ENCODE results near the gene ST6GAL2. TPM values are rescaled to one million over a fixed set of nuclear protein-coding genes. Genes with fewer than 3 reads are reported as not detected.

The ST6GAL2 gene
- total RNA-seq, 1 donor from 2014 or later: not detected

- no peak for TF ChIP-seq CTCF (IDR thresholded peaks at IDR 0.05; ENCODE audit: insufficient read depth, low read length, severe bottlenecking)
- FAIRE-seq (no peak), DNase-seq (ENCODE audit: low read depth) (no peak)
- H3K27me3 ChIP-seq (ENCODE audit: control insufficient read depth, insufficient read depth, low read length): no peaks in the 10 kb centered on the region
- H3K4me3 ChIP-seq (ENCODE audit: low read depth, low read length): no peak overlapping the region
- no peaks in the 10 kb centered on the region for H3K36me3 ChIP-seq (ENCODE audit: control insufficient read depth, insufficient read depth, low read length)
Observed at GRCh38 chr2:106816974-106817373, 69.0 kb downstream of the ST6GAL2 start.

GRCh38 chr2:106812841-106813240 is 73.1 kb downstream of the ST6GAL2 start:
- no peaks in the 10 kb centered on the region for H3K36me3 ChIP-seq (ENCODE audit: control insufficient read depth, insufficient read depth, low read length)
- FAIRE-seq (no peak), DNase-seq (ENCODE audit: low read depth) (no peak)
- no peak for TF ChIP-seq CTCF (IDR thresholded peaks at IDR 0.05; ENCODE audit: insufficient read depth, low read length, severe bottlenecking)
- no peaks in the 10 kb centered on the region for H3K27me3 ChIP-seq (ENCODE audit: control insufficient read depth, insufficient read depth, low read length)
- H3K4me3 ChIP-seq (ENCODE audit: low read depth, low read length): no peak overlapping the region

DNA sequence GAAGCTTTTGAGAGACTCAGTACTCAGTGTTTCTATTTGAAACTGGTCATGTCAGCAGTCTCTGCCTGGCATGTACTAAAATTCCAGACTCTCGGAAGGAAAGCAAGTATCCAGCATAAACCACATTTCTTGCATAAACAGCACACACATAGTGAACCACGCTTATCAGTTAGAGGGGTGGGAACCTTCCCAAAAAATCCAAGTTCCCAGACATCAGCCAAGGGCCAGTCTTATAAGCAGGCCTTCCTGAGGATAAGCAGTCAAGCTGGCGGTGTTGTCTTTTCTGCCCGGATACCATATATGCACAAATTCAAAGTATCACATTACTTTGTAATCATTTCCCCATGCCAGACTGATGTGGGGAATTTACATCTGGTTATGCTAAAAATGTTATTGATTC is 73.6 kb downstream of the ST6GAL2 start:
- Histone ChIP-seq H3K4me3 (ENCODE audit: low read depth, low read length) (no peak overlapping the region), H3K27me3 (ENCODE audit: control insufficient read depth, insufficient read depth, low read length) (no peaks in the 10 kb centered on the region), H3K36me3 (ENCODE audit: control insufficient read depth, insufficient read depth, low read length) (no peaks in the 10 kb centered on the region)
- no peak for TF ChIP-seq CTCF (IDR thresholded peaks at IDR 0.05; ENCODE audit: insufficient read depth, low read length, severe bottlenecking)
- no peak for FAIRE-seq
- DNase-seq (ENCODE audit: low read depth): no peak

- TF ChIP-seq CTCF (IDR thresholded peaks at IDR 0.05; ENCODE audit: insufficient read depth, low read length, severe bottlenecking): no peak
- Histone ChIP-seq H3K27me3 (ENCODE audit: control insufficient read depth, insufficient read depth, low read length) (no peaks in the 10 kb centered on the region), H3K36me3 (ENCODE audit: control insufficient read depth, insufficient read depth, low read length) (no peaks in the 10 kb centered on the region), H3K4me3 (ENCODE audit: low read depth, low read length) (no peak overlapping the region)
- FAIRE-seq (no peak), DNase-seq (ENCODE audit: low read depth) (no peak)
Observed at GRCh38 chr2:106805716-106806115, 80.3 kb downstream of the ST6GAL2 start.

- no peak for TF ChIP-seq CTCF (IDR thresholded peaks at IDR 0.05; ENCODE audit: insufficient read depth, low read length, severe bottlenecking)
- H3K4me3 ChIP-seq (ENCODE audit: low read depth, low read length): no peak overlapping the region
- no peak for DNase-seq (ENCODE audit: low read depth)
Observed at GRCh38 chr2:106804161-106804560, 81.8 kb downstream of the ST6GAL2 start.

DNA sequence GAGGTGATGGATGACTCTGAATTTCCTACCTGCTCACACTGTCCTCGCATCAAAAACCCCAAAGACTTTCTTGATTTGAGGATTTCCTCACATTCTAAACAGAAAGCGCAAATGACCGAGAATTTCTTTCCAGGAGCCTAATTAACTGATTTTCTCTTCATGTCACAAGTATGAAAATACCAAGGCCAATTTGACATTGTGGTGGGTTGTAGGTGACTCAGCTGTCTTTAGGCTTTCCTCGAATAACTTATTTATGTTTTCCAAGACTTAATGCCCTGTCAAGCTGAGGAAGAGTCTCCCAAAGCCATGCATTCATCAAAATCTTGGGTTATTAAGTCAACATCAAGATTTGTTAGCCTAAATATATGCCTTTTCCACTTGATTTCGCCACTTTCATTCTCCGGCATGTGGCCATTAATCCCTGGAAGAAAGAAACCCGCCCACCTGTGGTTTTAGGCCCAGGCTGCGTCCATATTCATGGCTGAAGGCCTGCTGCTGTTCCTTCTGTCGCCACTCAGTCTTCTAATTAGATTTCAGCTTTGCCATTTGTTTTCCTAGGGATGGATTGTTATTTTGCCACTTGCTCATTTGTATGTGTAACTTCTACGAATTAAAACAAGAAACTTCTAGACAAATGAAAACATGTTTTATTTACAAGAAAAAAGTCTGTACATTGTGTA is 84.9 kb downstream of the ST6GAL2 start:
- no peak for DNase-seq (ENCODE audit: low read depth)
- no peak for FAIRE-seq
- TF ChIP-seq CTCF (IDR thresholded peaks at IDR 0.05; ENCODE audit: insufficient read depth, low read length, severe bottlenecking): no peak
- Histone ChIP-seq H3K4me3 (ENCODE audit: low read depth, low read length) (no peak overlapping the region), H3K36me3 (ENCODE audit: control insufficient read depth, insufficient read depth, low read length) (no peaks in the 10 kb centered on the region), H3K27me3 (ENCODE audit: control insufficient read depth, insufficient read depth, low read length) (no peaks in the 10 kb centered on the region)

More at GRCh38 chr2:106804161-106804560, 81.8 kb downstream of the ST6GAL2 start:
- Histone ChIP-seq H3K36me3 (ENCODE audit: control insufficient read depth, insufficient read depth, low read length) (no peaks in the 10 kb centered on the region), H3K27me3 (ENCODE audit: control insufficient read depth, insufficient read depth, low read length) (no peaks in the 10 kb centered on the region)
- FAIRE-seq: no peak

Data from bronchial epithelial cell (primary cell).